ENCODE data around the gene STYXL2. TPM values are rescaled to one million over a fixed set of nuclear protein-coding genes. Genes with fewer than 3 reads are reported as not detected.

The STYXL2 gene
- total RNA-seq, 2 donors from 2014 or later: 5.8 to 21.9 TPM

- Histone ChIP-seq H3K4me1 (ENCODE audit: control insufficient read depth in 1 of 2, low read depth in 2 of 2) (no peaks in the 10 kb centered on the region), H3K27me3 (replicated peaks; ENCODE audit: insufficient read depth) (no peaks in the 10 kb centered on the region), H3K9me3 (no peaks in the 10 kb centered on the region), H3K4me3 (no peak overlapping the region), H3K27ac (no peak overlapping the region), H3K36me3 (peaks cover 18% of the 10 kb centered on the region)
- ATAC-seq (ENCODE audit: insufficient number of reproducible peaks, low FRiP score, low read depth) (no peak), DNase-seq (ENCODE audit: low spot score) (no peak)
- TF ChIP-seq CTCF (IDR thresholded peaks at IDR 0.05): no peak
These were observed 18.2 kb downstream of the STYXL2 start for GRCh38 chr1:167111868-167112709.

GRCh38 chr1:167114725-167115124, 20.9 kb downstream of the STYXL2 start:
- no peak overlapping the region for H3K4me3 ChIP-seq
- ATAC-seq (ENCODE audit: insufficient number of reproducible peaks, low FRiP score, low read depth) (no peak), DNase-seq (ENCODE audit: low spot score) (no peak)
- H3K9me3 ChIP-seq: no peaks in the 10 kb centered on the region
- H3K27ac ChIP-seq: no peak overlapping the region
- no peak for TF ChIP-seq CTCF (IDR thresholded peaks at IDR 0.05)
- H3K27me3 ChIP-seq (replicated peaks; ENCODE audit: insufficient read depth): no peaks in the 10 kb centered on the region
- peaks cover 23% of the 10 kb centered on the region for H3K36me3 ChIP-seq
- no peaks in the 10 kb centered on the region for H3K4me1 ChIP-seq (ENCODE audit: control insufficient read depth in 1 of 2, low read depth in 2 of 2)

- DNase-seq (ENCODE audit: low spot score) (no peak), ATAC-seq (ENCODE audit: insufficient number of reproducible peaks, low FRiP score, low read depth) (no peak)
- Histone ChIP-seq H3K4me1 (ENCODE audit: control insufficient read depth in 1 of 2, low read depth in 2 of 2) (no peaks in the 10 kb centered on the region), H3K27ac (no peak overlapping the region), H3K36me3 (peaks cover 19% of the 10 kb centered on the region), H3K4me3 (no peak overlapping the region), H3K9me3 (no peaks in the 10 kb centered on the region), H3K27me3 (replicated peaks; ENCODE audit: insufficient read depth) (no peaks in the 10 kb centered on the region)
- TF ChIP-seq CTCF (IDR thresholded peaks at IDR 0.05): no peak
These were observed 21.8 kb downstream of the STYXL2 start for GRCh38 chr1:167115655-167116054.

- no peaks in the 10 kb centered on the region for H3K27me3 ChIP-seq (replicated peaks; ENCODE audit: insufficient read depth)
- ATAC-seq (ENCODE audit: insufficient number of reproducible peaks, low FRiP score, low read depth) (no peak), DNase-seq (ENCODE audit: low spot score) (no peak)
- no peaks in the 10 kb centered on the region for H3K9me3 ChIP-seq
- H3K4me3 ChIP-seq: no peak overlapping the region
- H3K4me1 ChIP-seq (ENCODE audit: control insufficient read depth in 1 of 2, low read depth in 2 of 2): no peaks in the 10 kb centered on the region
- no peak overlapping the region for H3K27ac ChIP-seq
- no peak for TF ChIP-seq CTCF (IDR thresholded peaks at IDR 0.05)
- H3K36me3 ChIP-seq: peaks cover 19% of the 10 kb centered on the region
These were observed 22.3 kb downstream of the STYXL2 start for GRCh38 chr1:167116174-167116573.

- Histone ChIP-seq H3K27me3 (replicated peaks; ENCODE audit: insufficient read depth) (no peaks in the 10 kb centered on the region), H3K27ac (no peak overlapping the region), H3K4me3 (no peak overlapping the region), H3K9me3 (no peaks in the 10 kb centered on the region), H3K36me3 (peaks cover 19% of the 10 kb centered on the region), H3K4me1 (ENCODE audit: control insufficient read depth in 1 of 2, low read depth in 2 of 2) (peaks cover 0 to 2% of the 10 kb centered on the region in 2 donors)
- no peak for TF ChIP-seq CTCF (IDR thresholded peaks at IDR 0.05)
- DNase-seq (ENCODE audit: low spot score) (no peak), ATAC-seq (ENCODE audit: insufficient number of reproducible peaks, low FRiP score, low read depth) (no peak)
These were observed 23.4 kb downstream of the STYXL2 start for GRCh38 chr1:167117225-167117624.

All from thoracic aorta (tissue), 2 donors.